ENCODE data around the gene MAD1L1.

MAD1L1 gene

GRCh38 chr7:2218444-2218785 is 14.3 kb downstream of the MAD1L1 start:
- DNase-seq (ENCODE audit: low read depth): no peak

GRCh38 chr7:2217716-2218443 is 14.9 kb downstream of the MAD1L1 start:
- no peak for DNase-seq (ENCODE audit: low read depth)

GRCh38 chr7:2217206-2217605 is 15.5 kb downstream of the MAD1L1 start:
- no peak for DNase-seq (ENCODE audit: low read depth)

- no peak for DNase-seq (ENCODE audit: low read depth)
Observed at GRCh38 chr7:2215851-2216250, 16.9 kb downstream of the MAD1L1 start.

GRCh38 chr7:2214636-2215035 is 18.1 kb downstream of the MAD1L1 start:
- DNase-seq (ENCODE audit: low read depth): no peak

- no peak for DNase-seq (ENCODE audit: low read depth)
Observed at GRCh38 chr7:2213551-2214215, 19.1 kb downstream of the MAD1L1 start.

GRCh38 chr7:2212906-2213305 is 19.8 kb downstream of the MAD1L1 start:
- DNase-seq (ENCODE audit: low read depth): no peak

GRCh38 chr7:2211926-2212325 is 20.8 kb downstream of the MAD1L1 start:
- no peak for DNase-seq (ENCODE audit: low read depth)

GRCh38 chr7:2211259-2211880 is 21.4 kb downstream of the MAD1L1 start:
- no peak for DNase-seq (ENCODE audit: low read depth)

- no peak for DNase-seq (ENCODE audit: low read depth)
Observed at GRCh38 chr7:2210551-2211258, 22.0 kb downstream of the MAD1L1 start.

- DNase-seq (ENCODE audit: low read depth): no peak
Observed at GRCh38 chr7:2209961-2210323, 22.8 kb downstream of the MAD1L1 start.

GRCh38 chr7:2209146-2209960 is 23.4 kb downstream of the MAD1L1 start:
- DNase-seq (ENCODE audit: low read depth): peak; percentile 68

- DNase-seq (ENCODE audit: low read depth): no peak
Observed at GRCh38 chr7:2208712-2209111, 24.0 kb downstream of the MAD1L1 start.

GRCh38 chr7:2205036-2205780 is 27.5 kb downstream of the MAD1L1 start:
- DNase-seq (ENCODE audit: low read depth): no peak

- no peak for DNase-seq (ENCODE audit: low read depth)
Observed at GRCh38 chr7:2204446-2204845, 28.3 kb downstream of the MAD1L1 start.

GRCh38 chr7:2203766-2204300 is 28.9 kb downstream of the MAD1L1 start:
- no peak for DNase-seq (ENCODE audit: low read depth)

GRCh38 chr7:2202901-2203765 is 29.6 kb downstream of the MAD1L1 start:
- no peak for DNase-seq (ENCODE audit: low read depth)

GRCh38 chr7:2202361-2202761 is 30.4 kb downstream of the MAD1L1 start:
- DNase-seq (ENCODE audit: low read depth): no peak

- DNase-seq (ENCODE audit: low read depth): no peak
Observed at GRCh38 chr7:2201686-2202360, 30.9 kb downstream of the MAD1L1 start.

Data from fibroblast of gingiva (primary cell).